Brain microvascular endothelial cell (primary cell): Measurements from ENCODE around the gene NOTCH3.

Experiments used
- DNase-seq: peaks from one replicate; pipeline ENCODE4 v3.0.0-alpha.2; 2020
- H3K27ac ChIP-seq: fragments of 250-450 bp; sonication (Bioruptor Pico); 2 replicates; pipeline ENCODE4 v1.5.1; 2020; ENCODE audit warnings: mild to moderate bottlenecking, moderate library complexity
- H3K27me3 ChIP-seq: fragments of 250-450 bp; sonication (Bioruptor Pico); replicated peaks from 2 replicates; pipeline ENCODE4 v1.5.1; 2020; ENCODE audit warnings: mild to moderate bottlenecking
- H3K36me3 ChIP-seq: fragments of 250-450 bp; sonication (Bioruptor Pico); replicated peaks from 2 replicates; pipeline ENCODE4 v1.5.1; 2020; ENCODE audit warnings: mild to moderate bottlenecking
- H3K4me3 ChIP-seq: 2 replicates; pipeline ENCODE4 v1.5.1; 2011; ENCODE audit warnings: low read depth, mild to moderate bottlenecking, control low read depth, low read length, moderate library complexity
- in situ Hi-C: cut with HindIII; loops from 2 replicates; pipeline ENCODE4 v1.10.0; 2017; ENCODE audit warnings: low sequenced_read_pairs, low pct_ligation_motif_present
- TF ChIP-seq, protein P1 (sequence below): IDR thresholded peaks from 2 replicates; pipeline ENCODE4 v1.5.1; 2011; ENCODE audit warnings: low read depth, mild to moderate bottlenecking, moderate library complexity, low read length, control low read depth, inconsistent platforms; ENCODE audit errors: missing control alignments

Gene NOTCH3

DNA sequence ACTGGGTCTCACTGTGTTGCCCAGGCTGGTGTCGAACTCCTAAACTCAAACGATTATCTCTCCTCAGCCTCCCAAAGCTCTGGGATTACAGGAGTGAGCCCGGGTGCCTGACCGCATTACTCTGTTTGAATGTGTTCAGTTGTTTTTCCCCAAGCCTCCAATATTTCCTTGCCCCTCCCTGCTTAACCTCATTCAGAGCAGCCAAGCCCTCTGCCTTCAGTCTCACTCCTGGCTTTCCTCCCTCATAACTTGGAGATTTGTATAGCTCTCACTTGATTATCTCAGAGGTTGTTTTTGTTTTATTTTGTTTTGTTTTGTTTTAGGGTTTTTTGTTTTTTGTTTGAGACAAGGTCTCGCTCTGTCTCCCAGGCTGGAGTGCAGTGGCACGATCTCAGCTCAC, 20.0 kb upstream of the NOTCH3 start:
- TF ChIP-seq, protein P1, sequence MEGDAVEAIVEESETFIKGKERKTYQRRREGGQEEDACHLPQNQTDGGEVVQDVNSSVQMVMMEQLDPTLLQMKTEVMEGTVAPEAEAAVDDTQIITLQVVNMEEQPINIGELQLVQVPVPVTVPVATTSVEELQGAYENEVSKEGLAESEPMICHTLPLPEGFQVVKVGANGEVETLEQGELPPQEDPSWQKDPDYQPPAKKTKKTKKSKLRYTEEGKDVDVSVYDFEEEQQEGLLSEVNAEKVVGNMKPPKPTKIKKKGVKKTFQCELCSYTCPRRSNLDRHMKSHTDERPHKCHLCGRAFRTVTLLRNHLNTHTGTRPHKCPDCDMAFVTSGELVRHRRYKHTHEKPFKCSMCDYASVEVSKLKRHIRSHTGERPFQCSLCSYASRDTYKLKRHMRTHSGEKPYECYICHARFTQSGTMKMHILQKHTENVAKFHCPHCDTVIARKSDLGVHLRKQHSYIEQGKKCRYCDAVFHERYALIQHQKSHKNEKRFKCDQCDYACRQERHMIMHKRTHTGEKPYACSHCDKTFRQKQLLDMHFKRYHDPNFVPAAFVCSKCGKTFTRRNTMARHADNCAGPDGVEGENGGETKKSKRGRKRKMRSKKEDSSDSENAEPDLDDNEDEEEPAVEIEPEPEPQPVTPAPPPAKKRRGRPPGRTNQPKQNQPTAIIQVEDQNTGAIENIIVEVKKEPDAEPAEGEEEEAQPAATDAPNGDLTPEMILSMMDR: no peak
- Histone ChIP-seq H3K27me3 (no peaks in the 10 kb centered on the region), H3K36me3 (no peaks in the 10 kb centered on the region), H3K4me3 (no peak overlapping the region), H3K27ac (no peak overlapping the region)
- DNase-seq: no peak
- in situ Hi-C loops: no loop called here

DNA sequence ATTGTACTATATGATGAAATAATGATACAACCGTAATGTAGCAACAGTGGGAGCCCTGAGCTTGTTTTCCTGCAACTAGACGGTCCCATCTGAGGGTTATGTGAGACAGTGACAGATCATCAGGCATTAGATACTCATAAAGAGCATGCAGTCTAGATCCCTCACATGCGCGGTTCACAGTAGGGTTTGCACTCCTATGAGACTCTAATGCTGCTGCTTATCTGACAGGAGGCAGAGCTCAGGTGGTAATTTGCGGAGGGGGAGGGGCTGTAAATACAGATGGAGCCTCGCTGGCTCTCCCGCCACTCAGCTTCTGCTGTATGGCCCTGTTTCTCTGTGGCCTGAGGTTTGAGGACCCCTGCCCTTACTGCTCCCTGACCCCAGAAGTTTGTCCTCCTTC, 17.7 kb upstream of the NOTCH3 start:
- TF ChIP-seq, protein P1: no peak
- Histone ChIP-seq H3K27ac (no peak overlapping the region), H3K4me3 (no peak overlapping the region), H3K27me3 (no peaks in the 10 kb centered on the region), H3K36me3 (no peaks in the 10 kb centered on the region)
- in situ Hi-C loops: no loop called here
- no peak for DNase-seq

- H3K27ac ChIP-seq: no peak overlapping the region
- no peak for DNase-seq
- TF ChIP-seq, protein P1: no peak
- no peaks in the 10 kb centered on the region for H3K27me3 ChIP-seq
- H3K36me3 ChIP-seq: no peaks in the 10 kb centered on the region
- H3K4me3 ChIP-seq: no peak overlapping the region
- in situ Hi-C loops: no loop called here
Measured at GRCh38 chr19:15216363-15216762, 15.6 kb upstream of the NOTCH3 start.

DNA sequence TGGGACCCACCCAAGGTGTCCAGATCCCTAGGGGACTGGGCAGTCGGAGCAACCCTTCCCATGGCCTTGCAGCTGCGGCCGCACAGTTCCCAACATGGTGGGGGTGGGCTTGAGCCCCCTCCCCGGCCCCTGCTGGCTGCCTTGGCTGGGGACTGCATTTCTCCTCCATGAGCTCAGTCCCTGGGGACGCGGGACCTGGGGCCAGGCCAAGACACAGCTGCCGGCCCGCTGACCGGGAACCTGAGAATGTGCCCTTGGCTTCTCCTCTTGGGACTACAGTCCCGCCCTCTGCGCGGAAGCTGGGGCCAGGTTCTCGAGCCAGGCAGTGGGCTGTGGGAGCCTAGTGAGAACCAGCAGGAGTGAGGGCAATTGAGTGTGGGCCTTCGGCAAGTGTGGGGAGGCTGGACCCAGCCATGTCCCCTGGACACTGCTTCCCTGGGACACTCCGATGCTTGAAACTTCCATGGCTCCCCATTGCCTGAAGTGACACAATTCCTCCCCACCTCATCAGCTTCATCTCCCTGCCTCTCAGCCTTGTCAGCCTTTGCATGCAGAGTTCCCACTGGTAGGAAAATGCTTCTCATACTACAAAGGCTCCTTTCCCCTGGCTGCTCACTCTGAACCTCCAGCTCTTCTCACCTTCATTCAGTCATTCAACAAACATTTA, 13.1 kb upstream of the NOTCH3 start:
- no peaks in the 10 kb centered on the region for H3K36me3 ChIP-seq
- no peak overlapping the region for H3K4me3 ChIP-seq
- no peaks in the 10 kb centered on the region for H3K27me3 ChIP-seq
- peak; percentile 25 for DNase-seq
- no peak overlapping the region for H3K27ac ChIP-seq
- TF ChIP-seq, protein P1: no peak
- in situ Hi-C loops: no loop called here

- no peak overlapping the region for H3K4me3 ChIP-seq
- in situ Hi-C loops: no loop called here
- no peaks in the 10 kb centered on the region for H3K36me3 ChIP-seq
- no peaks in the 10 kb centered on the region for H3K27me3 ChIP-seq
- H3K27ac ChIP-seq: no peak overlapping the region
- no peak for DNase-seq
- TF ChIP-seq, protein P1: no peak
Measured at GRCh38 chr19:15212711-15213110, 11.9 kb upstream of the NOTCH3 start.

- no peaks in the 10 kb centered on the region for H3K36me3 ChIP-seq
- peak overlapping the region; percentile 50 for H3K27ac ChIP-seq
- H3K4me3 ChIP-seq: no peak overlapping the region
- peak; percentile 72 for DNase-seq
- H3K27me3 ChIP-seq: no peaks in the 10 kb centered on the region
- in situ Hi-C loops: no loop called here
- TF ChIP-seq, protein P1: no peak
Measured at GRCh38 chr19:15210323-15210781, 9.6 kb upstream of the NOTCH3 start.
